ENCODE results near the gene TACSTD2.

DNA sequence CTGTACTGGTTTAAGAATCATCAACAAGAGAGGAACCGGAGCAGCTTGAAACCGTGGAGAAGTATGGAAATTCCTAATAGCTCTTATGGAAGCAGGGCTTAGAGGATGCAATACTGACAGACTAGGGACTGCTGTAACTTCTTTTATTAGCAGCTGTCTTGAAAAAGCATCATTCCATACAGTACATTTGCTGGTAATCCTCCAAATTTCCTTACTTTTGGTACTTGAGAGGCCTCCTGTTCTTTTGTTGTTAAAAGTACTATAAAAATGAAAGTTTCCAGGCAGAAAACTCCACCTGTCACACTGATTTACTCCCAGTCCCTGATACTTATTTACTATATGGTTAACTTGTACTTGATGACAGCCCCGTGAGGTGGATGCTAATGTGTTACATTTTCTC is 38.2 kb downstream of the TACSTD2 start:
- no peak for TF ChIP-seq GATA2 (IDR thresholded peaks at IDR 0.05; ENCODE audit: low read depth, low read length)
- TF ChIP-seq GATA3 (IDR thresholded peaks at IDR 0.05; ENCODE audit: low read depth, low read length) = no peak
